Activated CD8-positive, alpha-beta T cell treated with anti-CD3 and anti-CD28 coated beads, Interleukin-2, amount 10 ng/mL, durations not matched to agents 7 days and 5 days (primary cell): ENCODE data around the gene RNU7-1. TPM values are rescaled to one million over a fixed set of nuclear protein-coding genes. Genes with fewer than 3 reads are reported as not detected.

Source experiments
- ATAC-seq: fragments of 150-1000 bp; cut with Tn5 transposase; one replicate; pipeline ENCODE4 v1.10.0; 2021; ENCODE audit warnings: moderate library complexity
- CTCF ChIA-PET: fragments of 350-600 bp; sonication (Branson Sonifier 250); formaldehyde crosslinking; loops from one replicate; lab custom pipeline; 2021; ENCODE audit warnings: antibody characterized with exemption; lab: Charles Lee
- POLR2A ChIA-PET: fragments of 350-600 bp; sonication (Branson Sonifier 250); formaldehyde crosslinking; loops from one replicate; lab custom pipeline; 2021; ENCODE audit warnings: antibody characterized with exemption; lab: Charles Lee
- DNase-seq: peaks from one replicate; pipeline ENCODE4 v3.0.0-alpha.2; 2020
- H3K27ac Mint-ChIP-seq: one replicate; pipeline ENCODE4 v1.8.0; 2021; ENCODE audit warnings: mild to moderate bottlenecking, mixed read lengths
- H3K27me3 Mint-ChIP-seq: one replicate; pipeline ENCODE4 v1.8.0; 2021; ENCODE audit warnings: low read depth, mixed read lengths
- H3K36me3 Mint-ChIP-seq: one replicate; pipeline ENCODE4 v1.8.0; 2021; ENCODE audit warnings: low read depth, mixed read lengths
- H3K4me1 Mint-ChIP-seq: one replicate; pipeline ENCODE4 v1.8.0; 2021; ENCODE audit warnings: low read depth, mixed read lengths
- H3K4me3 Mint-ChIP-seq: one replicate; pipeline ENCODE4 v1.8.0; 2021; ENCODE audit warnings: mild to moderate bottlenecking, mixed read lengths
- H3K9me3 Mint-ChIP-seq: one replicate; pipeline ENCODE4 v1.8.0; 2022; ENCODE audit warnings: mixed read lengths; ENCODE audit not compliant: insufficient read depth
- total RNA-seq, 2 experiments: library from RNA; stranded (reverse); gene quantifications; one replicate each; pipeline ENCODE4 v1.2.3, GENCODE V29; 2021

RNU7-1 gene
- not detected for total RNA-seq

DNA sequence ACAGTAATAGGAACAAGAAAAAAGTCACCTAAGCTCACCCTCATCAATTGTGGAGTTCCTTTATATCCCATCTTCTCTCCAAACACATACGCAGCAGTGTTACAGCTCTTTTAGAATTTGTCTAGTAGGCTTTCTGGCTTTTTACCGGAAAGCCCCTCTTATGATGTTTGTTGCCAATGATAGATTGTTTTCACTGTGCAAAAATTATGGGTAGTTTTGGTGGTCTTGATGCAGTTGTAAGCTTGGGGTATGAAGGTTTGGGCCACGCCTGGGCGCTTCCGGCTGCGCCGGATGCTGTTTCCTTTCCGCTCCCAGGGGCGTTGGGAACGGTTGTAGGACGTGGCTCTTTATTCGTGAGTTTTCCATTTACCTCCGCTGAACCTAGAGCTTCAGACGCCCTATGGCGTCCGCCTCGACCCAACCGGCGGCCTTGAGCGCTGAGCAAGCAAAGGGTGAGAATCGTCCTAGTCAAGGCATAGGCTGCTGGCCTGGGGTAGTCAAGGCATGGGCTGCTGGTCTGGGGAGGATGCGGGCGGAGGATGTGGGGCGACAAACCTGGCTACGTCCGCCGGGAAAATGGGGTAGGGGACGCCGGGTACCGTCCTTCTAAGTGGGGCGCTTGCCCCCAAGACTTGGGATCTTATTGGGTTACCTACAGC, at the start of gene RNU7-1, which contains the start of gene C12orf57:
Gene RNU7-1, plus strand, starts transcription at position 95 of the 659 bp plus-strand sequence.
Gene C12orf57, plus strand, starts transcription at position 301 of the 659 bp plus-strand sequence. Its CDS starts 100 bp downstream, at position 401.
- peak; percentile 76 for ATAC-seq
- peaks cover 17% of the 10 kb centered on the region for H3K36me3 Mint-ChIP-seq
- no peaks in the 10 kb centered on the region for H3K9me3 Mint-ChIP-seq
- H3K27me3 Mint-ChIP-seq: peaks cover 2% of the 10 kb centered on the region
- DNase-seq: peak; percentile 89
- H3K4me1 Mint-ChIP-seq: peaks cover 72% of the 10 kb centered on the region
- H3K27ac Mint-ChIP-seq: peak within 1 kb of the TSS; percentile 97
- H3K4me3 Mint-ChIP-seq: peak within 1 kb of the TSS; percentile 88
- POLR2A ChIA-PET: interaction anchor here (0.6 to 20.8 kb wide), 64 partner anchors 10 to 1123 kb away, joined by 3 to 1099 read pairs (median 5); partner anchors contain the start of genes ATN1, C1RL, C3AR1 and CDCA3
- CTCF ChIA-PET: interaction anchor here (0.7 to 18.6 kb wide), 30 partner anchors 9 to 245 kb away, joined by 3 to 742 read pairs (median 5); partner anchors contain the start of genes C1R, C1RL, CDCA3 and ENO2

DNA sequence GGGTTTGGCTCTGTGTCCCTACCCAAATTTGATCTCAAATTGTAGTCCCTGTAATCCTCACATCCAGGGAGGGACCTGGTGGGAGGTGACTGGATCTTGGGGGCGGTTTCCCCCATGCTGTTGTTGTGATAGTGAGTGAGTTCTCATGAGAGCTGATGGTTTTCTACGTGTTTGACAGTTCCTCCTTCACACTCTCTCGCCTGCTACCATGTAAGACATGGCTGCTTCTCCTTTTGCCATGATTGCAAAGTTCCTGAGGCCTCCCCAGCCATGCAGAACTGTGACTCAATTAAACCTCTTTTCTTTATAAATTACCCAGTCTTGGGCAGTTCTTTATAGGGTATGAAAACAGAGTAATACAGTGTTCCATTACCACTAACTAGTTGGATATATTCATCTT, 49.3 kb upstream of the RNU7-1 start:
- ChIA-PET POLR2A (no interaction called here), CTCF (interaction anchor here (1.0 to 4.6 kb wide), 2 partner anchors 22 to 25 kb away, joined by 4 to 94 read pairs; partner anchors contain the start of gene SPSB2)
- Mint-ChIP-seq H3K4me3 (no peak overlapping the region), H3K4me1 (peaks cover 26% of the 10 kb centered on the region), H3K36me3 (peaks cover 8% of the 10 kb centered on the region), H3K9me3 (no peaks in the 10 kb centered on the region), H3K27me3 (no peaks in the 10 kb centered on the region), H3K27ac (no peak overlapping the region)
- DNase-seq (no peak), ATAC-seq (no peak)

DNA sequence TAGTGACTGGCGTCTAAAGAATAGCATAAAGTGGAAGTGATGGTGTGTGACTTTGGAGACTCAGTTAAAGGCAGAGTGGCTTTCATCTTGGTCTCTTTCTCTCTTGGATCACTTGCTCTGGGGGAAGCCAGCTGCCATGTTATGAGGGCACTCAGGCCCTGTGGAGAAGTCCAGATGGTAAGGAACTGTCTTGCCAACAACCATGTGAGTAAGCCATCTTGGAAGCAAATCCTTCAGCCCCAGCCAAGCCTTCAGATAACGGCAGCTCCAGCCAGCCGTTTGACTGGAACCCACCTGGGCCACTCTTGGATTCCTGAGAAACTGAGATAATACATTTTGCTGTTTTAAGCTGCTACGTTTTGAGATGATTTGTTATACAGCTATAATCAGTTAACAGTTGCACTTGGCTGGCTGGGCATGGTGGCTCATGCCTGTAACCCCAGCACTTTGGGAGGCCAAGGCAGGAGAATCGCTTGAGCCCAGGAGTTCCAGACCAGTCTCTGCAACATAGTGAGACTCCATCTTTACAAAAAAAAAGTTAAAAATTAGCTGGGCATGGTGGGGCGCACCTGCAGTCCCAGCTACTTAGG, 46.7 kb upstream of the RNU7-1 start:
- Mint-ChIP-seq H3K4me1 (peaks cover 20% of the 10 kb centered on the region), H3K9me3 (no peaks in the 10 kb centered on the region), H3K36me3 (peaks cover 2% of the 10 kb centered on the region), H3K27me3 (no peaks in the 10 kb centered on the region), H3K27ac (no peak overlapping the region), H3K4me3 (no peak overlapping the region)
- POLR2A ChIA-PET: no interaction called here
- ATAC-seq (no peak), DNase-seq (no peak)
- CTCF ChIA-PET: interaction anchor here (1.0 to 1.7 kb wide), 4 partner anchors 11 to 33 kb away, joined by 3 to 7 read pairs (median 4); partner anchors contain the start of gene SPSB2

DNA sequence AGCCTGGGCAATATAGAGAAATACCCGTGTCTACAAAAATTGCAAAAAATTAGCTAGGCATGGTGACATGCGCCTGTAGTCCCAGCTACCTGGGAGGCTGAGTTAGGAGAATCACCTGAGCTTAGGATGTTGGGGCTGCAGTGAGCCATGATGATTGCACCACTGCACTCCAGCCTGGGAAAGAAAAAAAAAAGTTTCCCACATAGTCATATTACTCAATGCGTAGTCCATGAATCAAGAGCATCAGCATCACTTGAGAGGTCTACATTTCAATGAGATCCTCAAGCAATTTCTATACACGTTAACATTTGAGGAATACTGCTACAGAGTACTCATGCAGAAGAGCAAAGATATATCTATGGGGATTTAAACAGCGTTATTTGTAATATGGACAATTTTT, 44.2 kb upstream of the RNU7-1 start:
- H3K4me1 Mint-ChIP-seq: peaks cover 14% of the 10 kb centered on the region
- H3K27ac Mint-ChIP-seq: no peak overlapping the region
- ChIA-PET CTCF (interaction anchor here (0.9 to 2.1 kb wide), 5 partner anchors 8 to 63 kb away, joined by 3 to 18 read pairs (median 3); partner anchors contain the start of genes C12orf57 and RNU7-1), POLR2A (interaction anchor here (1.2 to 1.8 kb wide), 2 partner anchors 31 to 48 kb away, joined by 3 to 5 read pairs; partner anchors contain the start of gene USP5)
- ATAC-seq (no peak), DNase-seq (no peak)
- H3K9me3 Mint-ChIP-seq: no peaks in the 10 kb centered on the region
- H3K27me3 Mint-ChIP-seq: no peaks in the 10 kb centered on the region
- H3K36me3 Mint-ChIP-seq: no peaks in the 10 kb centered on the region
- H3K4me3 Mint-ChIP-seq: no peak overlapping the region

DNA sequence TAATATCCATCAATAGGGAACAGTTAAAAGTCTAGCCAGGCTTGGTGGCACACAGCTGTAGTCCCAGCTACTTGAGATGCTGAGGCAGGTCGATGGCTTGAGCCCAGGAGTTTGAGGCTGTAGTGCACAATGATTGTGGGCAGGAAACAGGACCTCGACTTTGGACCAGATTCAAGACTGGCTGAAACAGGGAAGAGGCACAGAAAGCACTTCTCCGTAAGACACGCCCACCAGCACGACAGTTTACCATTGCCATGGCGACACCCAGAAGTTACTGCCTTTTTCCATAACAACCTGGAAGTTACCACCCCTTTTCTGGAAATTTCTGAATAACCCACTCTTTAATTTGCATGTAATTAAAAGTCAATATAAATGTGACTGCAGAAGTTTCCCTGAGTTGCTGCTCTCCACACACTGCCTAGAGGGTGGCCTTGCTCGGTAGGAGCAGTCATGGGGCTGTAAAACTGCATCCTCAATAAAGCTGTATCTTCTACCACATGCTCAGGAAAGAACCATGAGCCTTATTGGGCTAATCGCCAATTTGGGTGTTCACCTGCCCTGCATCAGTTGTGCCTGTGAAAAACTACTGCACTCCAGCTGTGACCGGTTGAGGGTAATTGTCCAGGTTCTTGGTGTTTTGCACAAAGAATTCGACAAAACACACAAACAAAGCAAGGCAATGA, 43.6 kb upstream of the RNU7-1 start:
- no peak overlapping the region for H3K27ac Mint-ChIP-seq
- CTCF ChIA-PET: interaction anchor here (0.9 to 2.1 kb wide), 5 partner anchors 8 to 64 kb away, joined by 3 to 18 read pairs (median 3); partner anchors contain the start of genes C12orf57 and RNU7-1
- H3K4me1 Mint-ChIP-seq: peaks cover 14% of the 10 kb centered on the region
- H3K27me3 Mint-ChIP-seq: no peaks in the 10 kb centered on the region
- DNase-seq: no peak
- H3K9me3 Mint-ChIP-seq: no peaks in the 10 kb centered on the region
- no peak overlapping the region for H3K4me3 Mint-ChIP-seq
- ATAC-seq: no peak
- POLR2A ChIA-PET: interaction anchor here (1.8 kb wide), 1 partner anchor 48 kb away, joined by 5 read pairs; the partner anchor contains the start of gene USP5
- no peaks in the 10 kb centered on the region for H3K36me3 Mint-ChIP-seq

DNA sequence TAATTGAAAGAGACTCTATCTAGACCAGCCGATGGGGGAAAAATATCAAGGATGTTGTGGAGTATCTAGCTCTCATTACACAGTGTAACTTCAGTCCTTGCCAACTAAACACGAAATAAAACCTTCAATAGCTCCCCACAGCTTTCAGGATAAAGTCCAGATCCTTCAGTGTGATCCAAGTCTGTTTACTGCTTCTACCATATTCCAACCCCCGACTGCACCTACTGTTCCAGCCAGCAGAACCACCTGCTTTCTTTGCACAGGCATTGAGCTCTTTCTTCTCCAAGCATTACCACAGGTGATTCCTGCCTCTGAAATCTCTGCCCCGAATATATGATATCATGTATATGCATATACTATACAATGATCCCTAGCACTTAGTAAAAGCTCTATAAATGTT, 41.2 kb upstream of the RNU7-1 start:
- no peak for DNase-seq
- H3K27me3 Mint-ChIP-seq: no peaks in the 10 kb centered on the region
- peaks cover 14% of the 10 kb centered on the region for H3K4me1 Mint-ChIP-seq
- H3K4me3 Mint-ChIP-seq: no peak overlapping the region
- POLR2A ChIA-PET: interaction anchor here (1.3 to 1.7 kb wide), 2 partner anchors 29 to 41 kb away, joined by 4 to 5 read pairs; partner anchors contain the start of genes C12orf57, RNU7-1 and SPSB2
- CTCF ChIA-PET: interaction anchor here (0.6 to 1.5 kb wide), 3 partner anchors 11 to 23 kb away, joined by 3 to 6 read pairs (median 3); partner anchors contain the start of gene ENO2
- no peaks in the 10 kb centered on the region for H3K36me3 Mint-ChIP-seq
- no peak overlapping the region for H3K27ac Mint-ChIP-seq
- ATAC-seq: no peak
- no peaks in the 10 kb centered on the region for H3K9me3 Mint-ChIP-seq

DNA sequence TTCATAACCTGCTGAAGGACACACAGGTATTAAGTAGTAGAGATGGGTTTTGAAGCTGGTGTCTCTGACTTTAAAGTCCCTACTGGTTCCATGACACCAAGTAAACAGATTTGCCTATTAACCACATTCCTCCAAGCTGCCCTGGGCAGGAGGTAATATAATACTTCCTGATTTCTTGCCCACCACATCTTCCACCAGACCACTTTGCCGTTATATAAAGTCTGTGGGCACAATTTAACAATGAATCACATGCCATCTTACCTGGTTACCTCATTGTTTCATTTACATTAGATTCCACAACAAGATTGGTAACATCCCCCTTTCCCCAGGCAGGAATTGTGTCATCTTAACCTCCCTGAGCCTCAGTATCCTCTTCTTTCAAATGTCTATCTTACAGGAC, 39.9 kb upstream of the RNU7-1 start:
- ChIA-PET POLR2A (interaction anchor here (2.3 kb wide), 1 partner anchor 12 kb away, joined by 14 read pairs; no protein-coding TSS in a partner anchor), CTCF (interaction anchor here (5.0 to 5.2 kb wide), 2 partner anchors 12 to 31 kb away, joined by 38 to 40 read pairs; partner anchors contain the start of gene SPSB2)
- no peak overlapping the region for H3K4me3 Mint-ChIP-seq
- DNase-seq: no peak
- no peak overlapping the region for H3K27ac Mint-ChIP-seq
- no peaks in the 10 kb centered on the region for H3K36me3 Mint-ChIP-seq
- H3K9me3 Mint-ChIP-seq: no peaks in the 10 kb centered on the region
- H3K27me3 Mint-ChIP-seq: no peaks in the 10 kb centered on the region
- H3K4me1 Mint-ChIP-seq: peaks cover 14% of the 10 kb centered on the region
- no peak for ATAC-seq

DNA sequence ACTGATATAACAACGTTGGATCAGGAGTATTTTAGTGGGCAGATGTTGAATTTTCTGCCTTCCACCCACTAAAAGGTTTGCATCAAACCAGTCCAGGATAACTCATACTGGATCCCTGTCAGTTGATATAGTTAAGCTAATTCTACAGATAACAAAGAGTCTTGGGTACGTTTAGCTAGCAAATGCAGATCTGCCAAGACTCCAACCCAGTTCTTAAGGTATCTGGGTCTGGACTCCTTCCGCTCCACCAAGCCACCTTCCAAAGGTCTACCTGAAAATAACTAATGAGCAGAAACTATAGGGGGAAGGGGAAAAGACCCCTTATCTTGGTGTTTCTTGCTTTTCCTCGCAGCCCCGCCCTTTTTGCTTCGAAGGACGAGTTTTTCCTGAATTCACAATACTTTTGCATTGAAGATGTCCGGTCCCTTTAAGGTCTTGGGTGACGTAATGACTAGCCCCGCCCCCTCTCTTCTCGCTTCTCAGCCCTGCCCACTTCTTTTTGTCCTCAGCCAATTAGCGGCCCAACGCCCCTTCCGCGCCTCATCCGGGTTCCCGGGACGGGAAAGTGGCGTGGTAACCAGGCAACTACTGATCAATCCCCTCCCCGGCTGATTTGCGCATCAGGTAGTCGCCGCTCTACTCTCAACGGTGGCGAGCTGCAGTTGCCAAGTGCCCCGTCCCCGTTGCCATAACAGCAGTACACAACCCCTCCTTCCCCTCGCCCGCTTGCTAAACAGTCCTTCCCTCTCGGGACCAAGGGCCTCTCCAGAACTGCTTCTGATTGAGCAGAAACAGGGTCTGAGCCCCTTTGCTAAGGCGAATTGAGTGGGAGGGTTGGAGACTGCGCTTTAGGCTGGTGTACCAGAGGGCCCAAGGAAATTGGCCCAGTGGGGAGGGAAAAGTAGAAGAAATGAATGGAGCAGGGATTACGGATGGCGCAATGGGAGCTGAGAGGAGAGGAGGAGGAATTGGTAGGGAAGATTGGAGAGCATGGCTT, 39.0 kb upstream of the RNU7-1 start, which contains the start of gene LRRC23:
Gene LRRC23, plus strand, starts transcription at position 543 of the 997 bp plus-strand sequence. CDS start 812 bp downstream, outside the sequence.
- ATAC-seq (peak; percentile 95), DNase-seq (peak; percentile 99)
- Mint-ChIP-seq H3K4me1 (peaks cover 11% of the 10 kb centered on the region), H3K27ac (no peak within 1 kb of the TSS), H3K27me3 (no peaks in the 10 kb centered on the region), H3K36me3 (no peaks in the 10 kb centered on the region), H3K4me3 (no peak within 1 kb of the TSS), H3K9me3 (no peaks in the 10 kb centered on the region)
- ChIA-PET POLR2A (interaction anchor here (1.0 to 4.0 kb wide), 6 partner anchors 9 to 40 kb away, joined by 4 to 16 read pairs (median 9); partner anchors contain the start of genes C12orf57, ENO2, RNU7-1 and SPSB2), CTCF (interaction anchor here (0.8 to 5.2 kb wide), 5 partner anchors 13 to 205 kb away, joined by 4 to 40 read pairs (median 6); partner anchors contain the start of gene SPSB2)

DNA sequence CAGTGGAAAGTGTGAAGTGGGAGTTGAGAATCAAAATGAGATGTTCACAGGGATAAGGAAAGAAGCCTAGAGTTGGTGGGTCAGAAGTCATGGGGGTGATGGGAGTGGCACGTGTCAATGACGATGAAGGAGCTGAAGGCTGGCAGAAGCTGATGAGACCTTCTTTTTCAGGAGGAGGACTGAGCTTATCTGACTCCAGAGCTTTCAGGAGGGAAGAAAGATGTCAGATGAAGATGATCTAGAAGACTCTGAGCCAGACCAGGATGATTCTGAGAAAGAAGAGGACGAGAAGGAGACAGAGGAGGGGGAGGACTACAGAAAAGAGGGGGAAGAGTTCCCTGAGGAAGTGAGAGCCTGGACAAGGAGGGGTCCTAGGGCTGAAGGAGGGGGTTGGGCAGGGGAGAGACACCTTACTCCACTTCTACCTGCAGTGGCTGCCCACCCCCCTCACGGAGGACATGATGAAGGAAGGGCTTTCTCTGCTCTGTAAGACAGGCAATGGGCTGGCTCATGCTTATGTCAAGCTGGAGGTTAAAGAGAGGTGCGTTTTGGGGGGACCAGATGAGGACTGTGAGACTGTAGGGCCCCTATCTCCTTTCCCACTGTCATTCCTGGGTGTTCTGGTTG, 38.1 kb upstream of the RNU7-1 start:
- no peak overlapping the region for H3K27ac Mint-ChIP-seq
- ATAC-seq (no peak), DNase-seq (no peak)
- no peaks in the 10 kb centered on the region for H3K27me3 Mint-ChIP-seq
- POLR2A ChIA-PET: interaction anchor here (0.7 to 4.0 kb wide), 8 partner anchors 9 to 39 kb away, joined by 3 to 16 read pairs (median 7); partner anchors contain the start of genes C12orf57, ENO2, RNU7-1 and SPSB2
- H3K4me1 Mint-ChIP-seq: peaks cover 3% of the 10 kb centered on the region
- no peak overlapping the region for H3K4me3 Mint-ChIP-seq
- no peaks in the 10 kb centered on the region for H3K36me3 Mint-ChIP-seq
- CTCF ChIA-PET: interaction anchor here (1.2 to 5.2 kb wide), 5 partner anchors 14 to 204 kb away, joined by 3 to 40 read pairs (median 6); partner anchors contain the start of gene SPSB2
- H3K9me3 Mint-ChIP-seq: no peaks in the 10 kb centered on the region
